H9 (cell line): Measurements from ENCODE around the gene MBD2. TPM values are rescaled to one million over a fixed set of nuclear protein-coding genes. Genes with fewer than 3 reads are reported as not detected.

Experiments
- DNase-seq: peaks from one replicate; pipeline ENCODE4 v3.0.0-alpha.2; 2017
- H2AFZ ChIP-seq: one replicate; pipeline ENCODE4 v1.6.1; 2013; ENCODE audit warnings: mild to moderate bottlenecking, low read length, control low read depth, moderate library complexity
- H2AK5ac ChIP-seq: 2 replicates; pipeline ENCODE4 v1.6.1; 2013; ENCODE audit warnings: low read length, control low read depth, mixed read lengths; ENCODE audit not compliant: insufficient read length
- H2BK120ac ChIP-seq: one replicate; pipeline ENCODE4 v1.6.1; 2013; ENCODE audit warnings: low read depth, mild to moderate bottlenecking, low read length, control low read depth, inconsistent platforms; ENCODE audit not compliant: poor library complexity, severe bottlenecking
- H2BK12ac ChIP-seq: 2 replicates; pipeline ENCODE4 v1.6.1; 2013; ENCODE audit warnings: low read length, control low read depth, mixed read lengths, low read depth; ENCODE audit not compliant: insufficient read length
- H2BK15ac ChIP-seq: 2 replicates; pipeline ENCODE4 v1.6.1; 2013; ENCODE audit warnings: low read depth, low read length, control low read depth
- H2BK20ac ChIP-seq: one replicate; pipeline ENCODE4 v1.6.1; 2013; ENCODE audit warnings: low read depth, mild to moderate bottlenecking, low read length, control low read depth, inconsistent platforms; ENCODE audit not compliant: poor library complexity, severe bottlenecking
- H2BK5ac ChIP-seq: 2 replicates; pipeline ENCODE4 v1.6.1; 2013; ENCODE audit warnings: low read length, control low read depth, mixed read lengths; ENCODE audit not compliant: insufficient read length
- H3K14ac ChIP-seq: 2 replicates; pipeline ENCODE4 v1.6.1; 2013; ENCODE audit warnings: low read length, control low read depth; ENCODE audit not compliant: insufficient read depth
- H3K18ac ChIP-seq: 2 replicates; pipeline ENCODE4 v1.6.1; 2013; ENCODE audit warnings: low read depth, mild to moderate bottlenecking, mixed read lengths, low read length, control low read depth; ENCODE audit not compliant: insufficient read length
- H3K23ac ChIP-seq: 2 replicates; pipeline ENCODE4 v1.6.1; 2013; ENCODE audit warnings: low read length, control low read depth, mixed read lengths, low read depth; ENCODE audit not compliant: insufficient read length
- H3K23me2 ChIP-seq: 2 replicates; pipeline ENCODE4 v1.6.1; 2013; ENCODE audit warnings: low read depth, mild to moderate bottlenecking, mixed read lengths, low read length, control low read depth; ENCODE audit not compliant: insufficient read length, poor library complexity, severe bottlenecking
- H3K27ac ChIP-seq: 2 replicates; pipeline ENCODE4 v1.5.1; 2013; ENCODE audit warnings: low read length, control low read depth, mixed read lengths, low read depth; ENCODE audit not compliant: insufficient read length
- H3K27me3 ChIP-seq: 2 replicates; pipeline ENCODE4 v1.6.1; 2013; ENCODE audit warnings: low read length, control low read depth, inconsistent platforms; ENCODE audit not compliant: insufficient read depth
- H3K4ac ChIP-seq: 2 replicates; pipeline ENCODE4 v1.6.1; 2013; ENCODE audit warnings: low read depth, mild to moderate bottlenecking, control low read depth, inconsistent platforms, low read length, moderate library complexity
- H3K4me1 ChIP-seq: 2 replicates; pipeline ENCODE4 v1.6.1; 2013; ENCODE audit warnings: low read length, control low read depth, inconsistent platforms; ENCODE audit not compliant: insufficient read depth
- H3K4me2 ChIP-seq: 2 replicates; pipeline ENCODE4 v1.6.1; 2013; ENCODE audit warnings: low read length, control low read depth, mixed read lengths; ENCODE audit not compliant: insufficient read length, insufficient read depth
- H3K56ac ChIP-seq: 2 replicates; pipeline ENCODE4 v1.6.1; 2013; ENCODE audit warnings: low read depth, mild to moderate bottlenecking, mixed read lengths, low read length, control low read depth; ENCODE audit not compliant: insufficient read length
- H3K79me1 ChIP-seq: 2 replicates; pipeline ENCODE4 v1.6.1; 2013; ENCODE audit warnings: low read depth, mild to moderate bottlenecking, moderate library complexity, low read length, control low read depth, inconsistent platforms; ENCODE audit not compliant: insufficient read depth, poor library complexity, severe bottlenecking
- H3K79me2 ChIP-seq: 2 replicates; pipeline ENCODE4 v1.6.1; 2013; ENCODE audit warnings: low read length, control low read depth, inconsistent platforms; ENCODE audit not compliant: insufficient read depth
- H3K9ac ChIP-seq: 2 replicates; pipeline ENCODE4 v1.6.1; 2013; ENCODE audit warnings: low read length, control low read depth, mixed read lengths; ENCODE audit not compliant: insufficient read length; ENCODE audit errors: extremely low read depth
- H3K9me3 ChIP-seq: one replicate; pipeline ENCODE4 v1.6.1; 2013; ENCODE audit warnings: low read depth, low read length, inconsistent platforms; ENCODE audit not compliant: control insufficient read depth
- H3T11ph ChIP-seq: one replicate; pipeline ENCODE4 v1.6.1; 2013; ENCODE audit warnings: mild to moderate bottlenecking, low read length, control low read depth, inconsistent platforms
- H4K20me1 ChIP-seq: one replicate; pipeline ENCODE4 v1.6.1; 2013; ENCODE audit not compliant: control insufficient read depth, insufficient read length, insufficient read depth
- H4K5ac ChIP-seq: 2 replicates; pipeline ENCODE4 v1.6.1; 2013; ENCODE audit warnings: low read depth, mild to moderate bottlenecking, mixed read lengths, low read length, control low read depth; ENCODE audit not compliant: insufficient read length
- H4K8ac ChIP-seq: replicated peaks from 2 replicates; pipeline ENCODE4 v1.6.1; 2013; ENCODE audit warnings: low read length, control low read depth, mixed read lengths, low read depth; ENCODE audit not compliant: insufficient read length
- H4K91ac ChIP-seq: 2 replicates; pipeline ENCODE4 v1.6.1; 2013; ENCODE audit warnings: low read depth, mild to moderate bottlenecking, moderate library complexity, mixed read lengths, low read length, control low read depth; ENCODE audit not compliant: insufficient read length
- H3K27ac Mint-ChIP-seq, 3 experiments: 2 replicates in 2 of 3; 3 replicates in 1 of 3; pipeline ENCODE4 v1.8.0; 2020 to 2021; ENCODE audit warnings: mixed read lengths in 3 of 3, mild to moderate bottlenecking in 1 of 3, moderate library complexity in 1 of 3
- H3K27me3 Mint-ChIP-seq: 2 replicates; pipeline ENCODE4 v1.8.0; 2021; ENCODE audit warnings: low read depth, mild to moderate bottlenecking, moderate library complexity, mixed read lengths
- H3K36me3 Mint-ChIP-seq, 3 experiments: 2 replicates in 2 of 3; 3 replicates in 1 of 3; pipeline ENCODE4 v1.8.0; 2020 to 2021; ENCODE audit warnings: low read depth in 3 of 3, mixed read lengths in 3 of 3; ENCODE audit not compliant: insufficient read depth in 1 of 3
- H3K4me1 Mint-ChIP-seq, 2 experiments: 2 replicates each; pipeline ENCODE4 v1.8.0; 2020; ENCODE audit warnings: mixed read lengths in 2 of 2
- H3K4me3 Mint-ChIP-seq, 2 experiments: 2 replicates in 1 of 2; 3 replicates in 1 of 2; pipeline ENCODE4 v1.8.0; 2020 to 2021; ENCODE audit warnings: mild to moderate bottlenecking in 2 of 2, mixed read lengths in 2 of 2, moderate library complexity in 1 of 2
- H3K9me3 Mint-ChIP-seq, 2 experiments: 2 replicates in 1 of 2; 3 replicates in 1 of 2; pipeline ENCODE4 v1.8.0; 2020; ENCODE audit warnings: mild to moderate bottlenecking in 2 of 2, mixed read lengths in 2 of 2, moderate library complexity in 1 of 2
- WGBS: extraction: QIAGEN DNeasy Blood & Tissue Kit; methylation state at CpG from one replicate; pipeline ENCODE4 v1.1.7; 2013; ENCODE audit warnings: missing lambda C conversion rate, low lambda C conversion rate, mixed read lengths; ENCODE audit not compliant: insufficient read length; ENCODE audit errors: extremely low coverage; 5-methylcytosine and 5-hydroxymethylcytosine counted together
- total RNA-seq: library from RNA; stranded (reverse); gene quantifications from 2 replicates; pipeline ENCODE4 v1.2.1, GENCODE V29; 2021
- TF ChIP-seq, protein P1 (sequence below): fragments of 200-600 bp; sonication (generic); conservative IDR thresholded peaks from 3 replicates; pipeline ENCODE4 v1.8.0; 2021; ENCODE audit warnings: antibody characterized with exemption, mild to moderate bottlenecking

The MBD2 gene
- total RNA-seq, 1 experiment from 2014 or later = 34.0 TPM

DNA sequence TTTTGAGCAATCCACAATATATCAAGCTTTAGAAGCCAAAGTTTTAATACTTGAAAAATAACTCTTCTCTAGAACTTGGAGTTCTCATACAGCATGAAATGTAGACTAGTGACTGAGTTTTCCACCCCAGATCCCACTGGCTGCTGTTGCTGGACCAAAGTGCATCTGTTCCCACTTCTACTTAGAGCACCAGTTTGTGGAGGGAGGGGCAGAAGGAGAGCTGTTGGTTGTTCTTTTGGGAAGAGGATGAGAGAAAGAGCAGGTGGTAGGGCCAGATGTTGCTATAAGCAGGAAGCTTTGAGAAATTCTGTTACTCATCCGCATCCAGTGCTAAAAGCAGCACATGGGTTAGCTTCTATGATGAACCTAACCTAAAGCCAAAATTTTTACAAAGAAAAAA is 59.0 kb downstream of the MBD2 start:
- Histone ChIP-seq H2BK20ac (no peak overlapping the region), H3K27ac (no peak overlapping the region), H2BK12ac (no peak overlapping the region), H4K5ac (no peak overlapping the region), H2BK120ac (no peak overlapping the region), H3K23ac (no peak overlapping the region), H3K14ac (no peak overlapping the region), H4K8ac (no peak overlapping the region), H4K91ac (no peak overlapping the region), H3T11ph (no peak overlapping the region), H3K9me3 (no peaks in the 10 kb centered on the region), H3K18ac (no peak overlapping the region), H3K4ac (no peak overlapping the region), H3K23me2 (no peaks in the 10 kb centered on the region), H2AK5ac (no peak overlapping the region), H3K9ac (no peak overlapping the region), H4K20me1 (no peaks in the 10 kb centered on the region), H3K79me1 (no peaks in the 10 kb centered on the region), H3K4me1 (no peaks in the 10 kb centered on the region), H3K27me3 (no peaks in the 10 kb centered on the region), H2AFZ (no peak overlapping the region), H2BK5ac (no peak overlapping the region), H3K79me2 (no peaks in the 10 kb centered on the region), H3K4me2 (no peak overlapping the region), H3K56ac (no peak overlapping the region), H2BK15ac (no peak overlapping the region)
- Mint-ChIP-seq H3K4me3 (no peak overlapping the region), H3K9me3 (no peaks in the 10 kb centered on the region), H3K36me3 (no peaks in the 10 kb centered on the region), H3K4me1 (peaks cover 0 to 4% of the 10 kb centered on the region in 2 experiments; a peak in 1 of 4 replicates), H3K27ac (no peak overlapping the region), H3K27me3 (no peaks in the 10 kb centered on the region)
- TF ChIP-seq, protein P1, sequence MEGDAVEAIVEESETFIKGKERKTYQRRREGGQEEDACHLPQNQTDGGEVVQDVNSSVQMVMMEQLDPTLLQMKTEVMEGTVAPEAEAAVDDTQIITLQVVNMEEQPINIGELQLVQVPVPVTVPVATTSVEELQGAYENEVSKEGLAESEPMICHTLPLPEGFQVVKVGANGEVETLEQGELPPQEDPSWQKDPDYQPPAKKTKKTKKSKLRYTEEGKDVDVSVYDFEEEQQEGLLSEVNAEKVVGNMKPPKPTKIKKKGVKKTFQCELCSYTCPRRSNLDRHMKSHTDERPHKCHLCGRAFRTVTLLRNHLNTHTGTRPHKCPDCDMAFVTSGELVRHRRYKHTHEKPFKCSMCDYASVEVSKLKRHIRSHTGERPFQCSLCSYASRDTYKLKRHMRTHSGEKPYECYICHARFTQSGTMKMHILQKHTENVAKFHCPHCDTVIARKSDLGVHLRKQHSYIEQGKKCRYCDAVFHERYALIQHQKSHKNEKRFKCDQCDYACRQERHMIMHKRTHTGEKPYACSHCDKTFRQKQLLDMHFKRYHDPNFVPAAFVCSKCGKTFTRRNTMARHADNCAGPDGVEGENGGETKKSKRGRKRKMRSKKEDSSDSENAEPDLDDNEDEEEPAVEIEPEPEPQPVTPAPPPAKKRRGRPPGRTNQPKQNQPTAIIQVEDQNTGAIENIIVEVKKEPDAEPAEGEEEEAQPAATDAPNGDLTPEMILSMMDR = no peak
- no peak for DNase-seq
- WGBS = no CpG with 5 or more reads among the region's 1 CpG
